ENCODE results near the gene DLGAP3.

Gene DLGAP3

DNA sequence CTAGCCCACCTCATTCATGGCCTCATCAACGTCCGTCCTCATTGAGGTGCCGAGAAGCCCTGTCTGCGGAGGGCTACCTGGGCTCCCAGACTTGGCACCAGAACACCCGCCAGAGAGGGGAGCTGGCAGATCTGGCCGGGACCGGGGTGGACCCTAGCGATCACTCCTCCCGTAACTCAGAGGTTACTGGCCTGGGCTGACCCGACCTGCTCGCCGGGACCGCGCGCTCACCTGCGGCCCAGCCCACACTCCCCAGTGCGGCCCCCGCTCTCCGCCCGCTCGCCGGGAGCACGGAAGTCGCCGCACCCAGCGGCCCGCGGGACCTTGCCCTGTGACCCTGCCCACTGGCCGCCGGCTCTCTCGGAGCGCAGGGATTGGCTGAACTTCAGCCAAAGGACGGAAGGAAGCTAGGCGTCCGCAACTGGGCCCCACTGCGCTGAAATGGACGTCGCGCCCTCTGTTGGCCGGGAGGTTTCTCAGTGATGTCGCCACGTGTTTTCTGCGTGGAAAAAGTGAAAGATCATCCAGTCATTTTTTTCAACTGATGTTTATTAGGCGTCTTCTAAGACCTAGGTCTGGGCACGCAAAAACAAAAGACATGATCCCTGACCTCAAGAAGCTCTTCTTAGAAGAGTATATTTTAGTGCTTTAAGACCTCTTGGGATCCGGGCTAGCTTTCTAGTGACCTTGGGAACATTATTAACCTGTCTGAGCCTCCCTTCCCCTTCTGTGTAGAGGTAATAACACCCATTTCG is 69.8 kb downstream of the DLGAP3 start, which contains the start of gene SMIM12:
TSS of gene SMIM12 (minus strand) at position 304 of the 755 bp plus-strand sequence. CDS start 3,772 bp downstream, outside the sequence.
- peaks cover 4% of the 10 kb centered on the region for H3K79me1 ChIP-seq (ENCODE audit: low read length)
- peak within 1 kb of the TSS; percentile 82 for H3K4me2 ChIP-seq (ENCODE audit: low read length)
- no CpG with 5 or more reads among the region's 47 CpGs for WGBS (ENCODE audit: extremely low coverage, insufficient coverage, insufficient read length)
- peak; percentile 89 to 97 for DNase-seq
- peak within 1 kb of the TSS; percentile 48 for H3K14ac ChIP-seq (ENCODE audit: low read length)
- peaks cover 1% of the 10 kb centered on the region for H3K9me3 ChIP-seq (ENCODE audit: insufficient read depth, low read depth, low read length)
- peaks cover 3 to 5% of the 10 kb centered on the region in 2 experiments for H3K4me1 ChIP-seq (ENCODE audit: control insufficient read depth in 1 of 2, insufficient read depth in 2 of 2, low read length in 2 of 2)
- no peak within 1 kb of the TSS for H3K23ac ChIP-seq (ENCODE audit: low read length)
- peak within 1 kb of the TSS; percentile 84 for H2AFZ ChIP-seq (ENCODE audit: insufficient read depth, low read length, poor library complexity)
- no peak within 1 kb of the TSS for H2BK12ac ChIP-seq (ENCODE audit: low read length)
- H2AK5ac ChIP-seq (ENCODE audit: low read length) = peak within 1 kb of the TSS; percentile 75
- H3K18ac ChIP-seq (ENCODE audit: low read length) = peak within 1 kb of the TSS; percentile 80
- H4K8ac ChIP-seq (ENCODE audit: low read depth, low read length) = peak within 1 kb of the TSS; percentile 73
- peak within 1 kb of the TSS; percentile 65 for H4K91ac ChIP-seq (ENCODE audit: low read depth, low read length)
- no peak within 1 kb of the TSS for H2BK5ac ChIP-seq (ENCODE audit: low read depth, low read length, poor library complexity)
- H3K36me3 ChIP-seq (ENCODE audit: control insufficient read depth in 1 of 2, insufficient read depth in 2 of 2, low read length in 2 of 2) = peaks cover 10 to 12% of the 10 kb centered on the region in 2 experiments
- peaks cover 11% of the 10 kb centered on the region for H3K79me2 ChIP-seq (ENCODE audit: control insufficient read depth, insufficient read depth, low read length, poor library complexity)
- H2BK120ac ChIP-seq (ENCODE audit: insufficient read depth, low read length, poor library complexity) = peak within 1 kb of the TSS; percentile 40
- H3K27me3 ChIP-seq (ENCODE audit: insufficient read depth, low read length) = no peaks in the 10 kb centered on the region
- peak within 1 kb of the TSS; percentile 90 for H3K4me3 ChIP-seq (ENCODE audit: low read depth, low read length)
- H3K27ac ChIP-seq (ENCODE audit: low read depth, low read length) = no peak within 1 kb of the TSS
- peak within 1 kb of the TSS; percentile 44 for H3K4ac ChIP-seq (ENCODE audit: low read depth, low read length)
- H3K9ac ChIP-seq (ENCODE audit: low read length) = peak within 1 kb of the TSS; percentile 98
- H4K12ac ChIP-seq (ENCODE audit: low read depth, low read length) = peak within 1 kb of the TSS; percentile 59

- H3K9me3 ChIP-seq (ENCODE audit: insufficient read depth, low read depth, low read length) = peaks cover 1% of the 10 kb centered on the region
- H3K4ac ChIP-seq (ENCODE audit: low read depth, low read length) = peak overlapping the region; percentile 44
- H3K4me1 ChIP-seq (ENCODE audit: control insufficient read depth in 1 of 2, insufficient read depth in 2 of 2, low read length in 2 of 2) = peaks cover 3 to 5% of the 10 kb centered on the region in 2 experiments
- H3K27ac ChIP-seq (ENCODE audit: low read depth, low read length) = no peak overlapping the region
- H3K79me1 ChIP-seq (ENCODE audit: low read length) = peaks cover 4% of the 10 kb centered on the region
- peak overlapping the region; percentile 40 for H2BK120ac ChIP-seq (ENCODE audit: insufficient read depth, low read length, poor library complexity)
- H3K79me2 ChIP-seq (ENCODE audit: control insufficient read depth, insufficient read depth, low read length, poor library complexity) = peaks cover 11% of the 10 kb centered on the region
- H3K14ac ChIP-seq (ENCODE audit: low read length) = peak overlapping the region; percentile 48
- peak overlapping the region; percentile 80 for H3K18ac ChIP-seq (ENCODE audit: low read length)
- H2AK5ac ChIP-seq (ENCODE audit: low read length) = peak overlapping the region; percentile 75
- DNase-seq = peak in 1 of 2 donors; percentile 34
- H3K23ac ChIP-seq (ENCODE audit: low read length) = no peak overlapping the region
- no peaks in the 10 kb centered on the region for H3K27me3 ChIP-seq (ENCODE audit: insufficient read depth, low read length)
- H2AFZ ChIP-seq (ENCODE audit: insufficient read depth, low read length, poor library complexity) = peak overlapping the region; percentile 84
- H3K4me2 ChIP-seq (ENCODE audit: low read length) = peak overlapping the region; percentile 82
- H2BK12ac ChIP-seq (ENCODE audit: low read length) = no peak overlapping the region
- peak overlapping the region; percentile 65 for H4K91ac ChIP-seq (ENCODE audit: low read depth, low read length)
- H4K8ac ChIP-seq (ENCODE audit: low read depth, low read length) = peak overlapping the region; percentile 73
- no peak overlapping the region for H2BK5ac ChIP-seq (ENCODE audit: low read depth, low read length, poor library complexity)
- H4K12ac ChIP-seq (ENCODE audit: low read depth, low read length) = peak overlapping the region; percentile 59
- peaks cover 12 to 17% of the 10 kb centered on the region in 2 experiments for H3K36me3 ChIP-seq (ENCODE audit: control insufficient read depth in 1 of 2, insufficient read depth in 2 of 2, low read length in 2 of 2)
- WGBS (ENCODE audit: extremely low coverage, insufficient coverage, insufficient read length) = no CpG with 5 or more reads among the region's 15 CpGs
- peak overlapping the region; percentile 98 for H3K9ac ChIP-seq (ENCODE audit: low read length)
- H3K4me3 ChIP-seq (ENCODE audit: low read depth, low read length) = peak overlapping the region; percentile 90
Observed at GRCh38 chr1:34858901-34859445, 70.5 kb downstream of the DLGAP3 start.

- Histone ChIP-seq H4K8ac (ENCODE audit: low read depth, low read length) (no peak overlapping the region), H3K36me3 (ENCODE audit: control insufficient read depth in 1 of 2, insufficient read depth in 2 of 2, low read length in 2 of 2) (peaks cover 14 to 19% of the 10 kb centered on the region in 2 experiments), H3K4ac (ENCODE audit: low read depth, low read length) (no peak overlapping the region), H3K23ac (ENCODE audit: low read length) (no peak overlapping the region), H3K79me2 (ENCODE audit: control insufficient read depth, insufficient read depth, low read length, poor library complexity) (peaks cover 11% of the 10 kb centered on the region), H4K12ac (ENCODE audit: low read depth, low read length) (no peak overlapping the region), H2BK5ac (ENCODE audit: low read depth, low read length, poor library complexity) (no peak overlapping the region), H3K4me3 (ENCODE audit: low read depth, low read length) (no peak overlapping the region), H2AFZ (ENCODE audit: insufficient read depth, low read length, poor library complexity) (no peak overlapping the region), H3K79me1 (ENCODE audit: low read length) (peaks cover 4% of the 10 kb centered on the region), H2BK12ac (ENCODE audit: low read length) (no peak overlapping the region), H3K18ac (ENCODE audit: low read length) (no peak overlapping the region), H3K27me3 (ENCODE audit: insufficient read depth, low read length) (no peaks in the 10 kb centered on the region), H3K9me3 (ENCODE audit: insufficient read depth, low read depth, low read length) (peaks cover 1% of the 10 kb centered on the region), H3K27ac (ENCODE audit: low read depth, low read length) (no peak overlapping the region), H3K9ac (ENCODE audit: low read length) (no peak overlapping the region), H3K14ac (ENCODE audit: low read length) (no peak overlapping the region), H2AK5ac (ENCODE audit: low read length) (no peak overlapping the region), H4K91ac (ENCODE audit: low read depth, low read length) (no peak overlapping the region), H3K4me2 (ENCODE audit: low read length) (no peak overlapping the region), H3K4me1 (ENCODE audit: control insufficient read depth in 1 of 2, insufficient read depth in 2 of 2, low read length in 2 of 2) (peaks cover 3 to 7% of the 10 kb centered on the region in 2 experiments), H2BK120ac (ENCODE audit: insufficient read depth, low read length, poor library complexity) (no peak overlapping the region)
- no peak for DNase-seq
- no CpG with 5 or more reads among the region's 6 CpGs for WGBS (ENCODE audit: extremely low coverage, insufficient coverage, insufficient read length)
Observed at GRCh38 chr1:34856697-34857096, 72.8 kb downstream of the DLGAP3 start.

DNA sequence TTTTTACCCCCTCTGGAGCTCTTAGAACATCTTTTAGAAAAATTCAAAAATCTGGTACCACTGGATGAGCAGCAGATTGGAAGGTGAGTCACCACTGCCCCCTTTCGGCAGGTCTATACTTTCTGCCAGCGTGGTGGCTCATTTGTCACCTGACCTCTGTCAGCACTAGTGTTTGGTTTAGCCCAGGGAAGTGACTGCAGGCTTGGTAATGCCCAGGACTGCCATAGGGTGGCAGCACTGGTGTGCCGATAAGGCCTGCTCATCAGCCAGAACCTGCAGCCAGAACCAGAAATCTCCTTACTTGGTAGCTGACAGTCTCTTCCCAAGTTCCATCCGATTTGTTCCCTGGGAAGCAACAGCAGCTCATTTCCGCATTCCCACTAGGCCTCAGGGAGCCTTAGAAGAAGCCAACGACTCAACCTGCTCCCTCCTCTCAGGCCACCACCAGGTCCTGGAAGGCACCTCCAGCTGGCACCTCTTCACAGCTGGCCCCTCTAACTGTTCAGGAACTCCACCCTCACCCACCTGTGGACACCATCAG is 76.7 kb downstream of the DLGAP3 start:
- Histone ChIP-seq H3K9ac (ENCODE audit: low read length) (no peak overlapping the region), H4K8ac (ENCODE audit: low read depth, low read length) (no peak overlapping the region), H3K4me3 (ENCODE audit: low read depth, low read length) (no peak overlapping the region), H4K91ac (ENCODE audit: low read depth, low read length) (no peak overlapping the region), H4K12ac (ENCODE audit: low read depth, low read length) (no peak overlapping the region), H3K4me1 (ENCODE audit: control insufficient read depth in 1 of 2, insufficient read depth in 2 of 2, low read length in 2 of 2) (peaks cover 0 to 4% of the 10 kb centered on the region in 2 experiments), H3K18ac (ENCODE audit: low read length) (no peak overlapping the region), H2AK5ac (ENCODE audit: low read length) (no peak overlapping the region), H3K36me3 (ENCODE audit: control insufficient read depth in 1 of 2, insufficient read depth in 2 of 2, low read length in 2 of 2) (peaks cover 14 to 24% of the 10 kb centered on the region in 2 experiments), H3K79me2 (ENCODE audit: control insufficient read depth, insufficient read depth, low read length, poor library complexity) (peaks cover under 1% of the 10 kb centered on the region), H3K9me3 (ENCODE audit: insufficient read depth, low read depth, low read length) (peaks cover under 1% of the 10 kb centered on the region), H2BK12ac (ENCODE audit: low read length) (no peak overlapping the region), H2AFZ (ENCODE audit: insufficient read depth, low read length, poor library complexity) (no peak overlapping the region), H3K23ac (ENCODE audit: low read length) (no peak overlapping the region), H3K79me1 (ENCODE audit: low read length) (no peaks in the 10 kb centered on the region), H3K14ac (ENCODE audit: low read length) (no peak overlapping the region), H3K27ac (ENCODE audit: low read depth, low read length) (no peak overlapping the region), H3K4me2 (ENCODE audit: low read length) (no peak overlapping the region), H2BK120ac (ENCODE audit: insufficient read depth, low read length, poor library complexity) (no peak overlapping the region), H3K27me3 (ENCODE audit: insufficient read depth, low read length) (no peaks in the 10 kb centered on the region), H3K4ac (ENCODE audit: low read depth, low read length) (no peak overlapping the region), H2BK5ac (ENCODE audit: low read depth, low read length, poor library complexity) (no peak overlapping the region)
- DNase-seq = peak; percentile 96 to 97
- WGBS (ENCODE audit: extremely low coverage, insufficient coverage, insufficient read length) = no CpG with 5 or more reads among the region's 6 CpGs

Data from trophoblast cell (in vitro differentiated cells and primary cell).